ENCODE measurements around the gene MROH2B. TPM values are rescaled to one million over a fixed set of nuclear protein-coding genes. Genes with fewer than 3 reads are reported as not detected.

Gene MROH2B
- total RNA-seq, 2 donors from 2014 or later: not detected

DNA sequence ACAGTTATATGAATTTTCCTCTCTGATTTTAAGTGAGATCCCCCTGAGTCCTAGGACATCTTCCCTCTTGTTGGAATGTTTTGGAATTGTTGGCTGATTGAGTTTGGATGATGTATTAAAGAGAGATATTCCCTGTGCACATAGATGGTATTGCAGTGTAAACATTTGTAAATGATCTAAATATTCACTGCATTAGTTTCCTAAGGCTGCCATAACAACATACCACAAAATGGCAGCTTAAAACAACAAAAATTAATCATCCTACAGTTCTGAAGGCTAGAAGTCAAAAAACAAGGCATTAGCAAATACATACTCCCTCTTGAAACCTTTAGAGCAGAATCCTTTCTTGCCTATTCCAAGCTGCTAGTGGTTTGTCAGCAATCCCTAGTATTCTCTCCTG is 38.0 kb upstream of the MROH2B start:
- intact Hi-C loops (cut with DNase I): no loop called here
- TF ChIP-seq CTCF (IDR thresholded peaks at IDR 0.05): no peak
- Histone ChIP-seq H3K9me3 (no peaks in the 10 kb centered on the region), H3K9ac (ENCODE audit: low read depth in 2 of 2, low read length in 2 of 2) (no peak overlapping the region), H3K27me3 (no peaks in the 10 kb centered on the region), H3K27ac (no peak overlapping the region), H3K36me3 (no peaks in the 10 kb centered on the region), H3K4me1 (no peaks in the 10 kb centered on the region), H3K4me3 (no peak overlapping the region)
- no peak for DNase-seq

DNA sequence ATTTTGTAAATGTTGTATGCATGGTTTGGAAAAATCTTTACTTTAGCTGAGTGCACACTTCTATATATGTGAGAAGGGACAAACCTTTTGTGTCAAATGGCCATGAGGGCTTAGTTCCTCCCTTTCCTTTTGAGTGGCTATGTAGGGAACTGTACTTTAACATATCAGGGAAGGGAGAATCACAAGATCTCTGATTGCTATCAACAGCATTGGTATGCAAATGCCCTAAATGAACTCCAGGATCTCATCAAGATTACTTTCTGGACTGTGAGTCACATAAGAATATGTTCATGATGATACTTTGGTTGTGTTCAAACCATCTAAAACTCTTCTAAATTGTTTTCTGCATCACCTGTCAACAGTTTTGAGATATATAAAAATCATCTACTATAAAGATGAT is 31.2 kb upstream of the MROH2B start:
- intact Hi-C loops (cut with DNase I): no loop called here

GRCh38 chr5:41097642-41098041 is 26.5 kb upstream of the MROH2B start:
- no peak for TF ChIP-seq CTCF (IDR thresholded peaks at IDR 0.05)
- Histone ChIP-seq H3K27me3 (no peaks in the 10 kb centered on the region), H3K4me3 (no peak overlapping the region), H3K27ac (no peak overlapping the region), H3K9me3 (no peaks in the 10 kb centered on the region), H3K36me3 (no peaks in the 10 kb centered on the region), H3K9ac (ENCODE audit: low read depth in 2 of 2, low read length in 2 of 2) (no peak overlapping the region), H3K4me1 (no peaks in the 10 kb centered on the region)
- intact Hi-C loops (cut with DNase I): no loop called here
- DNase-seq: no peak

More for the DNA sequence above, 31.2 kb upstream of the MROH2B start:
- no peak for TF ChIP-seq CTCF (IDR thresholded peaks at IDR 0.05)
- H3K27ac ChIP-seq: no peak overlapping the region
- H3K9me3 ChIP-seq: no peaks in the 10 kb centered on the region
- H3K4me1 ChIP-seq: no peaks in the 10 kb centered on the region
- H3K36me3 ChIP-seq: no peaks in the 10 kb centered on the region
- DNase-seq: no peak
- no peaks in the 10 kb centered on the region for H3K27me3 ChIP-seq
- H3K9ac ChIP-seq (ENCODE audit: low read depth in 2 of 2, low read length in 2 of 2): no peak overlapping the region
- no peak overlapping the region for H3K4me3 ChIP-seq

DNA sequence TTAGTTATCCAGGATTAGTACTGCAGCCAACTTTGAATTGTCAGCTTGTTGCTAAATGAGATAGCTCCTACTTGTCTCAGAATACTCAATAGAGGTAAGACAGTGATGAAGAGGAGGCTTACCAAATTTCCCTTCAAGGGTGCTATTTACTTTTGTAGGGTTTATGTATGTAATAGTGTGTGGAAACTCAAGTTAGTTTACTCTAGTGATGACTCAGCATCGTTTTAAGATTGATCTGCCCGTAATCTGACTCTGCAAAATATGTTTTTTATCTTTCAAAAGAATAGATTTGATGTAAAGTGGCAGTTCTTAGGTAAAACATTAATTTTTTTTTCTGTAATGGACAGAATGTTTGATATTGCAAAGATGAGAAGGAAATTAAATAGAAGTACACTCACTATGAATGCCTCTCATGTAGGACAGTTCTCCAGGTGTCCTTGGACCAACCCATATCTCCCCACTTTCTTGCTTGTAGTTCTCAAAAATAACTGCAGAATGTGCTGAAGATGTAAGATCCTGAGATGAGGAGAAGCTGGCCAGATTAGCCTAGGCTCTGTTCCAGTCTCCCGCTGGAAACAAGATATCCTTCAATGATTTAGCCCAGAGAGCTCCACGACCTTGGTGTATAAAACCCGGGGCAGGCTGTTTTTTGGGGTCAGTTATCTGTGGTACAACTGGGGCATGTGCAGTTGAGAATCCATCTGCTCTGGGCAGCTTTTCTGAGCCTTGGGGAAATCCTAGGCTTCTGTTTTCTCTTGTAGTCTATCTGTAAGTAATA is 24.4 kb upstream of the MROH2B start:
- H3K27ac ChIP-seq: no peak overlapping the region
- H3K36me3 ChIP-seq: no peaks in the 10 kb centered on the region
- H3K4me1 ChIP-seq: no peaks in the 10 kb centered on the region
- H3K9me3 ChIP-seq: no peaks in the 10 kb centered on the region
- intact Hi-C loops (cut with DNase I): no loop called here
- no peaks in the 10 kb centered on the region for H3K27me3 ChIP-seq
- no peak overlapping the region for H3K4me3 ChIP-seq
- H3K9ac ChIP-seq (ENCODE audit: low read depth in 2 of 2, low read length in 2 of 2): no peak overlapping the region
- no peak for TF ChIP-seq CTCF (IDR thresholded peaks at IDR 0.05)
- no peak for DNase-seq

GRCh38 chr5:41094871-41095270 is 23.7 kb upstream of the MROH2B start:
- Histone ChIP-seq H3K9ac (ENCODE audit: low read depth in 2 of 2, low read length in 2 of 2) (no peak overlapping the region), H3K27me3 (no peaks in the 10 kb centered on the region), H3K36me3 (no peaks in the 10 kb centered on the region), H3K27ac (no peak overlapping the region), H3K4me3 (no peak overlapping the region), H3K4me1 (no peaks in the 10 kb centered on the region), H3K9me3 (no peaks in the 10 kb centered on the region)
- intact Hi-C loops (cut with DNase I): no loop called here
- TF ChIP-seq CTCF (IDR thresholded peaks at IDR 0.05): no peak
- no peak for DNase-seq

All from colonic mucosa (tissue), 4 donors.